PC-3 (cell line): Measurements from ENCODE around the gene RRM1.

Experiments
- CTCF ChIP-seq: fragments of 300-600 bp; sonication (generic); conservative IDR thresholded peaks from 2 replicates; pipeline ENCODE4 v1.5.1; 2017; ENCODE audit warnings: antibody characterized with exemption, low read depth, mild to moderate bottlenecking, low read length
- EZH2 ChIP-seq: fragments of 300-600 bp; sonication (generic); IDR thresholded peaks from one replicate; pipeline ENCODE4 v1.6.1; 2017; ENCODE audit warnings: antibody characterized with exemption, mild to moderate bottlenecking, low read length; ENCODE audit not compliant: unreplicated experiment
- EZH2phosphoT487 ChIP-seq: fragments of 300-600 bp; sonication (generic); IDR thresholded peaks from 2 replicates; pipeline ENCODE4 v1.6.1; 2018; ENCODE audit warnings: mild to moderate bottlenecking, antibody characterized with exemption, low read length, borderline replicate concordance

GRCh38 chr11:4086575-4087353 lies 7.8 kb upstream of the RRM1 start:
- TF ChIP-seq CTCF (no peak), EZH2 (no peak), EZH2phosphoT487 (no peak)
